Activated gamma-delta T cell treated with Interleukin-2 at 50 U/mL for 16 hours (primary cell): ENCODE results near the gene SIRPB1.
"Not testable (repeated sequence)": the region's sequence is repeated elsewhere in the genome, so short reads cannot be mapped to it uniquely, and the experiment has no call there.

ENCODE experiments used
- DNase-seq: peaks from one replicate; pipeline ENCODE4 v3.0.0-alpha.2; 2020

The SIRPB1 gene

GRCh38 chr20:1587781-1588532 lies 31.9 kb downstream of the SIRPB1 start:
- no peak for DNase-seq

GRCh38 chr20:1579488-1579887 lies 40.3 kb downstream of the SIRPB1 start:
- no peak for DNase-seq

- no peak for DNase-seq
Measured at GRCh38 chr20:1577906-1578305, 41.9 kb downstream of the SIRPB1 start.

GRCh38 chr20:1577313-1577712 lies 42.5 kb downstream of the SIRPB1 start:
- DNase-seq, result not testable (repeated sequence)

GRCh38 chr20:1576641-1577040 lies 43.2 kb downstream of the SIRPB1 start:
- no peak for DNase-seq

- DNase-seq, result not testable (repeated sequence)
Measured at GRCh38 chr20:1576003-1576402, 43.8 kb downstream of the SIRPB1 start.

- DNase-seq, result not testable (repeated sequence)
Measured at GRCh38 chr20:1571583-1571982, 48.2 kb downstream of the SIRPB1 start.
